ENCODE measurements around the gene FUT7. TPM values are rescaled to one million over a fixed set of nuclear protein-coding genes. Genes with fewer than 3 reads are reported as not detected.

The FUT7 gene
- total RNA-seq, 4 donors from 2014 or later = not detected

DNA sequence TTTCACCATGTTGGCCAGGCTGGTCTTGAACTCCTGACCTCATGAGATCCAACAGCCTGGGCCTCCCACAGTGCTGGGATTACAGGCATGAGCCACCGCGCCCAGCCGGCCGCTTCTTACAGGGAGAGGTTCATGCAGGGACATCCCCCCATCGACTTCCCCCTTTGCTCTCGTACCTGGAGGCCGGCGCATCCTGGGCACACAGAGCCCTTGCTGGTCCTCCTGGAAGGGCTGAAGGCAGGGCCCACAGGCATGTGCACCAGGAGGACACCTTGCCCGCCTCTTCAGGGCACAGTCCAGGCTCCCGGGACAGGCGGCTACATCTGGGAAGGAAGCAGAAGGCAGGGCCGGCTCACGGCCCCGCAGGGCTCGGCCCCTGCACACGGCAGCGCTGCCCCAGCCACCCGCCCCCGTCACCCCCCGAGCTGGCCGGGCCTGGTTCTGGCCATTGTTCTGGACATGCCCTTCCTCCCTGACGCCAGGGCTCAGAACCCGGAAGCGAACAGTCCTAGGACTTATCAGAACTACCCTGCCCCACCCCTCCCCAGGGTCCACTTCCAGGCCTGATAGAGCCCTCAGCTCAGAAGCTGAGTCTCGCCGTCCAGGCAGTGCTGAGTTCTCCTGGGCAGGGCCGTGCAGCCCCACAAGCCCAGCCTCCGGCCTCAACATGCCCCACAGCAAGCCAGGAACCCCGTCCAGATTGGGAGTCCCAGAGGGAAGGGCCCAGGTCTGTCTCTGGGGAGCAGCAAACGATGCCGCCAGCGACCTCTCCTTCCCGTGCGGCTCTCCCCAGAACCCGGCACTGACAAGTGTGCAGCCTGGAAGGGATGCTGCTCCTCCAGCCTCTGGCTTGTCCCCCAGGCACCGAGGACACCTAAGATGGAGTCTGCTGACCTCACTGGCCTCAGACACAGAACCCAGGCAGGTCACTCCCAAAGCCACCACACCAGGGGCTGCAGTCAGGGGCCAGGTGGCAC lies 11.2 kb upstream of the FUT7 start:
- peak in 1 of 2 donors; percentile 13 for TF ChIP-seq POLR2A (IDR thresholded peaks at IDR 0.05)
- TF ChIP-seq, protein P1, sequence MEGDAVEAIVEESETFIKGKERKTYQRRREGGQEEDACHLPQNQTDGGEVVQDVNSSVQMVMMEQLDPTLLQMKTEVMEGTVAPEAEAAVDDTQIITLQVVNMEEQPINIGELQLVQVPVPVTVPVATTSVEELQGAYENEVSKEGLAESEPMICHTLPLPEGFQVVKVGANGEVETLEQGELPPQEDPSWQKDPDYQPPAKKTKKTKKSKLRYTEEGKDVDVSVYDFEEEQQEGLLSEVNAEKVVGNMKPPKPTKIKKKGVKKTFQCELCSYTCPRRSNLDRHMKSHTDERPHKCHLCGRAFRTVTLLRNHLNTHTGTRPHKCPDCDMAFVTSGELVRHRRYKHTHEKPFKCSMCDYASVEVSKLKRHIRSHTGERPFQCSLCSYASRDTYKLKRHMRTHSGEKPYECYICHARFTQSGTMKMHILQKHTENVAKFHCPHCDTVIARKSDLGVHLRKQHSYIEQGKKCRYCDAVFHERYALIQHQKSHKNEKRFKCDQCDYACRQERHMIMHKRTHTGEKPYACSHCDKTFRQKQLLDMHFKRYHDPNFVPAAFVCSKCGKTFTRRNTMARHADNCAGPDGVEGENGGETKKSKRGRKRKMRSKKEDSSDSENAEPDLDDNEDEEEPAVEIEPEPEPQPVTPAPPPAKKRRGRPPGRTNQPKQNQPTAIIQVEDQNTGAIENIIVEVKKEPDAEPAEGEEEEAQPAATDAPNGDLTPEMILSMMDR (IDR thresholded peaks at IDR 0.05) = no peak
- Histone ChIP-seq H3K36me3 (no peaks in the 10 kb centered on the region), H3K27ac (peak overlapping the region; percentile 36 to 50), H3K9me3 (no peaks in the 10 kb centered on the region), H3K4me3 (no peak overlapping the region), H3K4me1 (peaks cover 0 to 5% of the 10 kb centered on the region in 2 donors), H3K27me3 (no peaks in the 10 kb centered on the region)
- peak in 1 of 2 donors; percentile 68 for DNase-seq
- intact Hi-C loops (cut with DNase I; ENCODE audit: low total_unique reads) = no loop called here

GRCh38 chr9:137041124-137041523 lies 9.2 kb upstream of the FUT7 start:
- no peaks in the 10 kb centered on the region for H3K9me3 ChIP-seq
- no peaks in the 10 kb centered on the region for H3K36me3 ChIP-seq
- intact Hi-C loops (cut with DNase I; ENCODE audit: low total_unique reads) = no loop called here
- DNase-seq = no peak
- no peak overlapping the region for H3K4me3 ChIP-seq
- no peak overlapping the region for H3K27ac ChIP-seq
- H3K27me3 ChIP-seq = no peaks in the 10 kb centered on the region
- peaks cover 0 to under 1% of the 10 kb centered on the region in 2 donors for H3K4me1 ChIP-seq
- TF ChIP-seq, protein P1 (IDR thresholded peaks at IDR 0.05) = no peak

GRCh38 chr9:137040568-137040967 lies 8.7 kb upstream of the FUT7 start:
- H3K36me3 ChIP-seq = no peaks in the 10 kb centered on the region

GRCh38 chr9:137039611-137040366 lies 7.9 kb upstream of the FUT7 start:
- no peaks in the 10 kb centered on the region for H3K36me3 ChIP-seq
- no peaks in the 10 kb centered on the region for H3K4me1 ChIP-seq
- H3K4me3 ChIP-seq = no peak overlapping the region
- no peak for DNase-seq
- intact Hi-C loops (cut with DNase I; ENCODE audit: low total_unique reads) = no loop called here
- H3K27me3 ChIP-seq = no peaks in the 10 kb centered on the region
- no peaks in the 10 kb centered on the region for H3K9me3 ChIP-seq
- TF ChIP-seq, protein P1 (IDR thresholded peaks at IDR 0.05) = no peak
- no peak for TF ChIP-seq POLR2A (IDR thresholded peaks at IDR 0.05)
- H3K27ac ChIP-seq = no peak overlapping the region

More at GRCh38 chr9:137040568-137040967, 8.7 kb upstream of the FUT7 start:
- DNase-seq = no peak
- no peaks in the 10 kb centered on the region for H3K27me3 ChIP-seq
- intact Hi-C loops (cut with DNase I; ENCODE audit: low total_unique reads) = no loop called here
- H3K27ac ChIP-seq = no peak overlapping the region
- H3K4me1 ChIP-seq = no peaks in the 10 kb centered on the region
- TF ChIP-seq POLR2A (IDR thresholded peaks at IDR 0.05) = no peak
- TF ChIP-seq, protein P1 (IDR thresholded peaks at IDR 0.05) = no peak
- H3K4me3 ChIP-seq = no peak overlapping the region
- H3K9me3 ChIP-seq = no peaks in the 10 kb centered on the region

GRCh38 chr9:137038916-137039315 lies 7.0 kb upstream of the FUT7 start:
- H3K27ac ChIP-seq = no peak overlapping the region
- TF ChIP-seq, protein P1 (IDR thresholded peaks at IDR 0.05) = no peak
- no peaks in the 10 kb centered on the region for H3K27me3 ChIP-seq
- H3K9me3 ChIP-seq = no peaks in the 10 kb centered on the region
- intact Hi-C loops (cut with DNase I; ENCODE audit: low total_unique reads) = no loop called here
- no peaks in the 10 kb centered on the region for H3K4me1 ChIP-seq
- no peak for DNase-seq
- H3K36me3 ChIP-seq = no peaks in the 10 kb centered on the region
- H3K4me3 ChIP-seq = no peak overlapping the region
